H1 (cell line): ENCODE measurements around the gene PRKAG3.

Experiments
- ASH2L ChIP-seq: fragments of 200-600, 300-600 bp; sonication (generic); IDR thresholded peaks from one replicate; pipeline ENCODE4 v1.7.1; 2017; ENCODE audit warnings: low read length
- ATF2 ChIP-seq: IDR thresholded peaks from 2 replicates; pipeline ENCODE4 v1.6.1; 2012; ENCODE audit warnings: low read length, inconsistent platforms
- BCL11A ChIP-seq, 2 experiments: IDR thresholded peaks; one replicate each; pipeline ENCODE4 v1.6.1; 2011; ENCODE audit warnings: low read depth in 2 of 2, low read length in 2 of 2, mild to moderate bottlenecking in 2 of 2
- CTCF ChIP-seq, 3 experiments: IDR thresholded peaks; 1 replicate in 2 of 3; 2 replicates in 1 of 3; pipeline versions ENCODE4 v1.5.1 to v1.6.1; 2011; ENCODE audit warnings: low read length in 3 of 3, mild to moderate bottlenecking in 3 of 3, inconsistent platforms in 2 of 3, low read depth in 1 of 3, moderate library complexity in 1 of 3; ENCODE audit not compliant: insufficient read depth in 1 of 3; ENCODE audit errors: control extremely low read depth in 1 of 3
- EGR1 ChIP-seq: IDR thresholded peaks from 2 replicates; pipeline ENCODE4 v1.6.1; 2011; ENCODE audit warnings: low read depth, low read length, borderline replicate concordance
- EZH2 ChIP-seq: fragments of 200-600 bp; sonication (generic); IDR thresholded peaks from 2 replicates; pipeline ENCODE4 v1.7.1; 2012; ENCODE audit warnings: low read depth, mild to moderate bottlenecking, moderate library complexity, low read length, inconsistent platforms; ENCODE audit not compliant: severe bottlenecking
- FOSL1 ChIP-seq: IDR thresholded peaks from 2 replicates; pipeline ENCODE4 v1.6.1; 2011; ENCODE audit warnings: mild to moderate bottlenecking, low read depth, low read length, moderate library complexity; ENCODE audit not compliant: insufficient read depth
- JUN ChIP-seq: IDR thresholded peaks from 2 replicates; pipeline ENCODE4 v1.6.1; 2011; ENCODE audit warnings: low read depth, mild to moderate bottlenecking, improper control_type of control experiment, low read length
- JUND ChIP-seq: IDR thresholded peaks from 2 replicates; pipeline ENCODE4 v1.6.1; 2011; ENCODE audit warnings: mild to moderate bottlenecking, improper control_type of control experiment, low read length
- POLR2A ChIP-seq, 2 experiments: IDR thresholded peaks; 1 replicate in 1 of 2; 2 replicates in 1 of 2; pipeline ENCODE4 v1.6.1; 2011; ENCODE audit warnings: low read depth in 2 of 2, low read length in 2 of 2, mild to moderate bottlenecking in 2 of 2; ENCODE audit errors: control extremely low read depth in 1 of 2
- POLR2AphosphoS5 ChIP-seq: IDR thresholded peaks from 2 replicates; pipeline ENCODE4 v1.6.1; 2011; ENCODE audit warnings: low read depth, low read length
- RFX5 ChIP-seq: IDR thresholded peaks from 2 replicates; pipeline ENCODE4 v1.6.1; 2011; ENCODE audit warnings: low read depth, low read length, improper control_type of control experiment, borderline replicate concordance
- SP1 ChIP-seq: IDR thresholded peaks from 2 replicates; pipeline ENCODE4 v1.6.1; 2011; ENCODE audit warnings: low read depth, low read length
- SRF ChIP-seq: IDR thresholded peaks from 2 replicates; pipeline ENCODE4 v1.6.1; 2011; ENCODE audit warnings: mild to moderate bottlenecking, low read depth, low read length, moderate library complexity

- no peak for TF ChIP-seq SRF
- TF ChIP-seq POLR2AphosphoS5, result no peak
- no peak for TF ChIP-seq POLR2A (IDR thresholded peaks at IDR 0.05; ENCODE audit: control extremely low read depth in 1 of 2, low read depth in 2 of 2, low read length in 2 of 2)
- no peak for TF ChIP-seq BCL11A (IDR thresholded peaks at IDR 0.05; ENCODE audit: low read depth in 2 of 2, low read length in 2 of 2)
- TF ChIP-seq SP1, result no peak
- no peak for TF ChIP-seq JUN
- TF ChIP-seq ASH2L, result no peak
- peak in 2 of 3 experiments; percentile 23 to 33; a peak in 2 of 4 replicates for TF ChIP-seq CTCF (IDR thresholded peaks at IDR 0.05; ENCODE audit: control extremely low read depth in 1 of 3, insufficient read depth in 1 of 3, low read depth in 1 of 3, low read length in 3 of 3)
- TF ChIP-seq FOSL1, result no peak
- no peak for TF ChIP-seq JUND
- TF ChIP-seq EZH2, result no peak
- no peak for TF ChIP-seq EGR1
- no peak for TF ChIP-seq ATF2
- no peak for TF ChIP-seq RFX5
Observed at GRCh38 chr2:218865999-218866398, 34.4 kb upstream of the PRKAG3 start.
